DOHH2 (cell line): ENCODE measurements around the gene RBM6.

Source experiments
- H3F3A ChIP-seq: fragments of 200-600 bp; sonication (generic), shearing (Covaris generic); 2 replicates; pipeline ENCODE4 v1.6.0; 2016; ENCODE audit warnings: antibody characterized with exemption, mild to moderate bottlenecking; ENCODE audit not compliant: control insufficient read depth, insufficient read depth
- H3K27ac ChIP-seq: fragments of 200-600 bp; sonication (generic); 2 replicates; pipeline ENCODE4 v1.5.1; 2014; ENCODE audit warnings: low read depth, mild to moderate bottlenecking, low read length, moderate library complexity
- H3K27me3 ChIP-seq: fragments of 200-600 bp; sonication (generic); 2 replicates; pipeline ENCODE4 v1.6.1; 2014; ENCODE audit warnings: mild to moderate bottlenecking, low read length, mixed read lengths; ENCODE audit not compliant: control insufficient read depth
- H3K36me3 ChIP-seq: fragments of 200-600 bp; sonication (generic); 2 replicates; pipeline ENCODE4 v1.6.1; 2014; ENCODE audit warnings: mild to moderate bottlenecking, low read length, moderate library complexity, mixed read lengths; ENCODE audit not compliant: control insufficient read depth
- H3K4me1 ChIP-seq: fragments of 200-600 bp; sonication (generic); 2 replicates; pipeline ENCODE4 v1.6.1; 2014; ENCODE audit warnings: mild to moderate bottlenecking, low read length, mixed read lengths; ENCODE audit not compliant: control insufficient read depth
- H3K4me2 ChIP-seq: fragments of 200-600 bp; sonication (generic); 2 replicates; pipeline ENCODE4 v1.6.0; 2014; ENCODE audit warnings: mild to moderate bottlenecking, low read length, moderate library complexity
- H3K4me3 ChIP-seq: fragments of 200-600 bp; sonication (generic); 2 replicates; pipeline ENCODE4 v1.5.1; 2014; ENCODE audit warnings: mild to moderate bottlenecking, low read length, mixed read lengths
- H3K79me2 ChIP-seq: fragments of 200-600 bp; sonication (generic); 2 replicates; pipeline ENCODE4 v1.6.1; 2014; ENCODE audit warnings: mild to moderate bottlenecking, low read length, mixed read lengths; ENCODE audit not compliant: control insufficient read depth
- H3K9me2 ChIP-seq: fragments of 200-600 bp; sonication (generic); replicated peaks from 2 replicates; pipeline ENCODE4 v1.6.1; 2014; ENCODE audit warnings: mild to moderate bottlenecking, low read length, mixed read lengths; ENCODE audit not compliant: control insufficient read depth
- H3K9me3 ChIP-seq: fragments of 200-600 bp; sonication (generic); 2 replicates; pipeline ENCODE4 v1.6.1; 2014; ENCODE audit warnings: antibody characterized with exemption, low read length, mixed read lengths; ENCODE audit not compliant: control insufficient read depth, insufficient read depth
- H4K20me1 ChIP-seq: fragments of 200-600 bp; sonication (generic); 2 replicates; pipeline ENCODE4 v1.6.0; 2014; ENCODE audit warnings: low read depth, mild to moderate bottlenecking, antibody characterized with exemption, low read length, moderate library complexity; ENCODE audit not compliant: control insufficient read depth, insufficient read depth
- CTCF ChIP-seq: fragments of 200-600 bp; sonication (generic); IDR thresholded peaks from one replicate; pipeline ENCODE4 v1.5.1; 2014; ENCODE audit warnings: antibody characterized with exemption, mild to moderate bottlenecking, low read depth, low read length; ENCODE audit not compliant: poor library complexity, severe bottlenecking
- EZH2phosphoT487 ChIP-seq: fragments of 200-600 bp; sonication (generic); IDR thresholded peaks from 2 replicates; pipeline ENCODE4 v1.6.1; 2017; ENCODE audit warnings: borderline replicate concordance, mild to moderate bottlenecking, antibody characterized with exemption, low read length, moderate library complexity, mixed read lengths

RBM6 gene

GRCh38 chr3:50125541-50126286 is 185.8 kb downstream of the RBM6 start:
- Histone ChIP-seq H3K4me3 (no peak overlapping the region), H3K27ac (no peak overlapping the region), H3K27me3 (peaks cover 7% of the 10 kb centered on the region; the same call in 1 of the 2 replicates), H4K20me1 (no peaks in the 10 kb centered on the region), H3K9me3 (no peaks in the 10 kb centered on the region), H3K9me2 (no peaks in the 10 kb centered on the region), H3K4me1 (no peaks in the 10 kb centered on the region), H3F3A (peaks cover 4% of the 10 kb centered on the region; the same call in 1 of the 2 replicates), H3K4me2 (no peak overlapping the region), H3K36me3 (peaks cover 10% of the 10 kb centered on the region), H3K79me2 (no peaks in the 10 kb centered on the region)
- no peak for TF ChIP-seq EZH2phosphoT487
- TF ChIP-seq CTCF: no peak

GRCh38 chr3:50126287-50127211 is 186.6 kb downstream of the RBM6 start:
- TF ChIP-seq CTCF (no peak), EZH2phosphoT487 (no peak)
- no peak overlapping the region for H3K4me2 ChIP-seq
- H3K79me2 ChIP-seq: no peaks in the 10 kb centered on the region
- no peaks in the 10 kb centered on the region for H3K4me1 ChIP-seq
- H3K27me3 ChIP-seq: peaks cover 14% of the 10 kb centered on the region; the same call in 1 of the 2 replicates
- no peaks in the 10 kb centered on the region for H3K9me3 ChIP-seq
- no peaks in the 10 kb centered on the region for H4K20me1 ChIP-seq
- no peaks in the 10 kb centered on the region for H3K9me2 ChIP-seq
- H3K4me3 ChIP-seq: no peak overlapping the region
- H3K36me3 ChIP-seq: peaks cover 3% of the 10 kb centered on the region; the same call in 1 of the 2 replicates
- no peak overlapping the region for H3K27ac ChIP-seq
- no peaks in the 10 kb centered on the region for H3F3A ChIP-seq
